HEK293T (cell line): ENCODE data around the gene NIPAL1.

Source experiments
- CTCF ChIA-PET: fragments of 350-600 bp; formaldehyde crosslinking; extraction: SDS; loops from one replicate; lab custom pipeline; 2021; ENCODE audit warnings: antibody characterized with exemption, inconsistent platforms; lab: Yijun Ruan, JAX
- POLR2A ChIA-PET: fragments of 350-600 bp; formaldehyde crosslinking; extraction: SDS; loops from one replicate; lab custom pipeline; 2020; ENCODE audit warnings: antibody characterized with exemption, inconsistent platforms; lab: Yijun Ruan, JAX
- DNase-seq: peaks from one replicate; pipeline ENCODE4 v3.0.0; 2012; ENCODE audit warnings: mixed read lengths; ENCODE audit errors: extremely low spot score
- ARNT ChIP-seq: fragments of 450-650 bp; IDR thresholded peaks from 2 replicates; pipeline ENCODE4 v1.6.1; 2017; ENCODE audit warnings: mild to moderate bottlenecking
- BHLHE40 ChIP-seq: fragments of 450-650 bp; IDR thresholded peaks from 2 replicates; pipeline ENCODE4 v1.6.1; 2016; ENCODE audit warnings: mild to moderate bottlenecking, moderate library complexity, borderline replicate concordance
- CTBP1 ChIP-seq: fragments of 450-650 bp; IDR thresholded peaks from 2 replicates; pipeline ENCODE4 v1.6.1; 2016; ENCODE audit warnings: borderline replicate concordance
- ELF4 ChIP-seq: fragments of 450-650 bp; IDR thresholded peaks from 2 replicates; pipeline ENCODE4 v1.6.1; 2017; ENCODE audit warnings: antibody characterized with exemption
- FOXA1 ChIP-seq: fragments of 450-650 bp; IDR thresholded peaks from 2 replicates; pipeline ENCODE4 v1.6.1; 2016; ENCODE audit warnings: mild to moderate bottlenecking
- FOXK2 ChIP-seq: fragments of 450-650 bp; IDR thresholded peaks from 2 replicates; pipeline ENCODE4 v1.6.1; 2016; ENCODE audit warnings: mild to moderate bottlenecking
- FOXM1 ChIP-seq: fragments of 450-650 bp; IDR thresholded peaks from 2 replicates; pipeline ENCODE4 v1.6.1; 2017; ENCODE audit warnings: mild to moderate bottlenecking, borderline replicate concordance
- HDGF ChIP-seq: fragments of 450-650 bp; IDR thresholded peaks from 2 replicates; pipeline ENCODE4 v1.6.1; 2017; ENCODE audit warnings: antibody characterized with exemption, borderline replicate concordance
- L3MBTL2 ChIP-seq: fragments of 450-650 bp; conservative IDR thresholded peaks from 2 replicates; pipeline ENCODE4 v1.6.1; 2016; ENCODE audit warnings: mild to moderate bottlenecking
- LEF1 ChIP-seq: fragments of 450-650 bp; IDR thresholded peaks from 2 replicates; pipeline ENCODE4 v1.6.1; 2017; ENCODE audit warnings: mild to moderate bottlenecking, borderline replicate concordance
- NFRKB ChIP-seq: fragments of 450-650 bp; IDR thresholded peaks from 2 replicates; pipeline ENCODE4 v1.6.1; 2016; ENCODE audit warnings: mild to moderate bottlenecking, moderate library complexity
- SP1 ChIP-seq: fragments of 450-650 bp; IDR thresholded peaks from 2 replicates; pipeline ENCODE4 v1.6.1; 2017
- SUZ12 ChIP-seq: fragments of 450-650 bp; IDR thresholded peaks from 2 replicates; pipeline ENCODE4 v1.6.1; 2016; ENCODE audit warnings: mild to moderate bottlenecking
- TARDBP ChIP-seq: fragments of 450-650 bp; IDR thresholded peaks from 2 replicates; pipeline ENCODE4 v1.6.1; 2016
- ZNF384 ChIP-seq: fragments of 450-650 bp; IDR thresholded peaks from 2 replicates; pipeline ENCODE4 v1.6.1; 2016
- TF ChIP-seq, protein P1 (sequence below): fragments of 450-650 bp; IDR thresholded peaks from 2 replicates; pipeline ENCODE4 v1.6.1; 2016

Gene NIPAL1

DNA sequence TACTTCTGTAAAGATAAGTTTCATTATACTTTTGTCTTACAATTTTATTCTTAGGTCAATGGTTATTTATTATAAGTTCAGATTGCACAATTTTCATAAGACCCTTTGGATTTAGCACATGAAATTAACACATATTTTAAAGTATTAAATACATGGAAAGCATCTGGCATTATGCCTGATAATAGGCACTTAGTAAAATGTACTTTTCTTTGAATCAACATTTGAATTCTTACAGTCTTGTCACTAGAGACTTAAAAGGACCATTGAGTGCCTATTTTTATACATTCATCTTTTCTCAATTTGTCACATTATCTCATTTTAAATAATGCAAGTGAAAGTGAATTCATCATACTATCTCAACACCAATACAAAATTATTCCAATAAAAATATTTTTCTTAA, 23.0 kb downstream of the NIPAL1 start:
- POLR2A ChIA-PET: no interaction called here
- CTCF ChIA-PET: interaction anchor here (0.6 kb wide), 1 partner anchor 59 kb away, joined by 3 read pairs; no protein-coding TSS in a partner anchor
- no peak for DNase-seq
- no peak for TF ChIP-seq SP1
- TF ChIP-seq ARNT: no peak
- TF ChIP-seq FOXA1: no peak
- no peak for TF ChIP-seq NFRKB

DNA sequence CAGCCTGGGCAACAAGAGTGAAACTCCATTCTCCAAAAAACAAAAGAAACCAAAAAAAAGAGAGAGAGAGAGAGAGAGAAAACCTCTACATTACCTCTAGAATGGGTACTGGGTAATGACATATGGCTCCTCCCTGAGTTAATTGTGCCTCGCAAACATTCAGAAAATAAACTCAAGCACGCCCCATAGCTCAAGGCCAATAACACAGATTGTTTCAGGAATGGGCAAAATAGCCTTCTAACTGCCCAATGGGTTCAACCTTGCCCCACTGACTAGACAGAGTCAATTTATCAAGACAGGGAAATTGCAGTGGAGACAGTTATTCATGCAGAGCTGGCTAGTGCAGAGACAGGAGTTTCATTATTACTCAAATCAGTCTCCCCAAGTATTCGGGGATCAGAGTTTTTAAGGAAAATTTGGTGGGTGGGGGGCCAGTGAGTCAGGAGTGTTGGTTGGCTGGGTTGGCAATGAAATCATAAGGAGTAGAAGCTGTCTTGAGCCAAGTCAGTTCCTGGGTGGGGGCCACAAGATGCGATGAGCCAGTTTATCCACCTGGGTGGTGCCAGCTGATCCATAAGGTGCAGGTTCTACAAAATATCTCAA, 25.1 kb downstream of the NIPAL1 start:
- DNase-seq: no peak
- no peak for TF ChIP-seq HDGF
- no peak for TF ChIP-seq BHLHE40
- TF ChIP-seq FOXM1: no peak
- TF ChIP-seq FOXA1: no peak
- TF ChIP-seq TARDBP: no peak
- TF ChIP-seq L3MBTL2: no peak
- TF ChIP-seq FOXK2: no peak
- TF ChIP-seq SUZ12: no peak
- TF ChIP-seq ELF4: no peak
- no peak for TF ChIP-seq NFRKB
- ChIA-PET POLR2A (no interaction called here), CTCF (interaction anchor here (0.6 to 0.7 kb wide), 2 partner anchors 35 to 76 kb away, joined by 3 read pairs; no protein-coding TSS in a partner anchor)

DNA sequence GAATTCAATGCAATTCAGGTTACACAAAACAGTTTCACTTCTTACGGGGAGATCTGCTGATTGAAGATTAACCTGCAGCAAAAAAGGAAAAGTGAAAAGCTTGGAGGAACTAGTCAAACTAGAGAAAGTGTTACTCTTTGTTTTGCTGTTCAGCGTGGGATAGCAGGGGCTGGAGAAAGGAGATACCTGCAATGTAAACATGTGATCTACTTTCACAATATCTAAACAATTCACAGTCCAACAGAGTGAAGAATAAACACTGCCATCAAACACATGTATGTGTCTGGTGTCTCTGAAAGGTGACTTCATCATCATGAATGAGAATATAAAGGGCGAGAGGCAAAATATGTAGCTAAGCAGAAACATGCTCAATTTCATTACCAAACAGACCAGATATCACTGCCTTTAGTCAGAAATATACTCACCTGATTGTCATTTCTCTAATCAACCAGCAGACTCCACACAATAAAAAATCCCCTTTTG, 26.4 kb downstream of the NIPAL1 start:
- DNase-seq: no peak

DNA sequence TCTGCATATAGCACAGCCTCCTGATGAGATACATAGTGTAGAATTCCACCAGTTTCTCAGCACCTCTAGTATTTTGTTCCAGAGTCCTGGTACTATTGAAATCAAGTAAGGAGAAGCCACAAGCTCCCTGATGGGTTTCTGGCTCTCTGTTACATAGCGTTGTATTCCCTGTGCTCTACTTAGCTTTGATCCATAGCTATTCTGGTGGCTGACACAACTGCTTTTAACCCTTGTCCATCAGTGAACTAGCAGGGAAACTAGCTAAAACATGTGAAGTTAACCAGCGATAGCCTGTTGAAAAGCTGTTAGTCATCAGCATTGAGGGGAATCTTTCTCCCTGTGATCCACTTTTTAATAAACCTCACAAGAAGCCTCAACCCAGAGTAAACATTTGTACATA, 26.9 kb downstream of the NIPAL1 start:
- ChIA-PET CTCF (interaction anchor here (1.6 kb wide), 1 partner anchor 10 kb away, joined by 3 read pairs; no protein-coding TSS in a partner anchor), POLR2A (no interaction called here)
- TF ChIP-seq SUZ12: no peak
- TF ChIP-seq FOXM1: no peak
- no peak for TF ChIP-seq ARNT
- no peak for TF ChIP-seq FOXK2
- TF ChIP-seq ZNF384: no peak
- TF ChIP-seq FOXA1: no peak
- no peak for TF ChIP-seq ELF4
- TF ChIP-seq, protein P1, sequence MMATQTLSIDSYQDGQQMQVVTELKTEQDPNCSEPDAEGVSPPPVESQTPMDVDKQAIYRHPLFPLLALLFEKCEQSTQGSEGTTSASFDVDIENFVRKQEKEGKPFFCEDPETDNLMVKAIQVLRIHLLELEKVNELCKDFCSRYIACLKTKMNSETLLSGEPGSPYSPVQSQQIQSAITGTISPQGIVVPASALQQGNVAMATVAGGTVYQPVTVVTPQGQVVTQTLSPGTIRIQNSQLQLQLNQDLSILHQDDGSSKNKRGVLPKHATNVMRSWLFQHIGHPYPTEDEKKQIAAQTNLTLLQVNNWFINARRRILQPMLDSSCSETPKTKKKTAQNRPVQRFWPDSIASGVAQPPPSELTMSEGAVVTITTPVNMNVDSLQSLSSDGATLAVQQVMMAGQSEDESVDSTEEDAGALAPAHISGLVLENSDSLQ: no peak
- TF ChIP-seq TARDBP: no peak
- no peak for TF ChIP-seq HDGF
- no peak for TF ChIP-seq L3MBTL2
- TF ChIP-seq LEF1: no peak
- no peak for TF ChIP-seq BHLHE40
- DNase-seq: no peak

More for the DNA sequence above, 26.4 kb downstream of the NIPAL1 start:
- TF ChIP-seq CTBP1: no peak
- TF ChIP-seq FOXM1: no peak
- no peak for TF ChIP-seq ZNF384
- no peak for TF ChIP-seq SUZ12
- TF ChIP-seq LEF1: no peak
- TF ChIP-seq SP1: no peak
- no peak for TF ChIP-seq TARDBP
- TF ChIP-seq FOXA1: no peak
- TF ChIP-seq HDGF: no peak
- TF ChIP-seq NFRKB: no peak
- TF ChIP-seq L3MBTL2: no peak
- TF ChIP-seq, protein P1: no peak
- no peak for TF ChIP-seq FOXK2
- TF ChIP-seq BHLHE40: no peak
- TF ChIP-seq ARNT: no peak
- no peak for TF ChIP-seq ELF4
- ChIA-PET POLR2A (no interaction called here), CTCF (interaction anchor here (1.6 kb wide), 1 partner anchor 10 kb away, joined by 3 read pairs; no protein-coding TSS in a partner anchor)

DNA sequence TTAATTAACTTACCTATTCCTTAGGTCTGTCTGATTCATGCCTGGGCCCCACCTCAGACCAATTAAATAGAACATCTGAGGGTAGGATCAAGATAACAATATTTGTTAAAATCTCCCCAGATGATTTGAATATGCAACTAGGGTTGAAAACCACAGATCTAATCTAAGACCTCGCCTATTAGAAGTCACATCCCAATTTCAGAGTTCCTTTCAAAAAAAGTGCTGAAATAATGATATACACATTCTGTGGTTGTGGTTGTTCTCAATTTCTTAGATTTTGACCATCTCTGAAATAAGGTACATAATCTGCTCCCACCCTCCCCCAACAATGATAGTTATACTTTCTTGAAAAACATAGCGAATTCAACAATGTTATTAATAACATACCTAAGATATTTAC, 27.7 kb downstream of the NIPAL1 start:
- ChIA-PET POLR2A (no interaction called here), CTCF (interaction anchor here (0.6 kb wide), 1 partner anchor 25 kb away, joined by 3 read pairs; no protein-coding TSS in a partner anchor)
- TF ChIP-seq HDGF: no peak
- no peak for TF ChIP-seq FOXK2
- TF ChIP-seq FOXM1: no peak
- TF ChIP-seq SP1: no peak
- no peak for TF ChIP-seq BHLHE40
- TF ChIP-seq FOXA1: no peak
- TF ChIP-seq L3MBTL2: no peak
- TF ChIP-seq SUZ12: no peak
- TF ChIP-seq, protein P1: no peak
- TF ChIP-seq ELF4: no peak
- no peak for DNase-seq

DNA sequence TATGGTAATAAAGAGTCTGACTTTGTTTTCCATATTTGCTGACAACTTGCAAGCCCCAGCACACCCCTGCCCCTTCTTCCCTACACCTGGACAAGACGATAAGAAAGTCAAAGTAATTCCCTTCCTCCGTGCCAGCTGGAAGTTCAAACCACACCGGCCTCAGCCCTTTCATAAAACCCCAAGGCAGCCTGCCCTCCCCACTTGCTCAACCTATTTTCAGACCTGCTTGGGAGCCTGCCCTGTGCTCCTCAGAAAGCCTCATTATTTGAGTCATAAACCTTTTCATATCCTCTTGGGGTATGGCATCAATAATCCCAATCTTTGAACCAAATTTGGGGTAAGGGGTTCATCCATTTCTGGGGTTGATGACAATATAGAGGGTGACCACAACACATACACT, 29.5 kb downstream of the NIPAL1 start:
- CTCF ChIA-PET: interaction anchor here (0.6 to 1.5 kb wide), 2 partner anchors 12 to 121 kb away, joined by 3 read pairs; no protein-coding TSS in a partner anchor
- no peak for DNase-seq
- POLR2A ChIA-PET: no interaction called here
- TF ChIP-seq SP1 (no peak), FOXM1 (no peak), BHLHE40 (no peak), ELF4 (no peak), LEF1 (no peak), ZNF384 (no peak), SUZ12 (no peak), L3MBTL2 (no peak), FOXA1 (no peak), FOXK2 (no peak), TARDBP (no peak), NFRKB (no peak)
- TF ChIP-seq, protein P1: no peak
